K562 (cell line): ENCODE results near the gene LMAN2. TPM values are rescaled to one million over a fixed set of nuclear protein-coding genes. Genes with fewer than 3 reads are reported as not detected.

Experiments used
- ARHGAP35 ChIP-seq: fragments of 450-650 bp; IDR thresholded peaks from 2 replicates; pipeline ENCODE4 v1.6.1; 2018; ENCODE audit not compliant: partially characterized antibody
- DIDO1 ChIP-seq: fragments of 450-650 bp; IDR thresholded peaks from 2 replicates; pipeline ENCODE4 v1.6.1; 2016; ENCODE audit warnings: low read depth, missing biosample characterization, missing genetic modification characterization
- HCFC1 ChIP-seq: IDR thresholded peaks from 2 replicates; pipeline ENCODE4 v1.6.1; 2012; ENCODE audit warnings: low read depth, low read length, improper control_type of control experiment
- HMGN3 ChIP-seq: IDR thresholded peaks from 2 replicates; pipeline ENCODE4 v1.6.1; 2011; ENCODE audit warnings: borderline replicate concordance, low read depth, mild to moderate bottlenecking, mixed read lengths, low read length; ENCODE audit not compliant: insufficient read length; ENCODE audit errors: extremely low read depth
- L3MBTL2 ChIP-seq: fragments of 450-650 bp; IDR thresholded peaks from 2 replicates; pipeline ENCODE4 v1.6.1; 2016; ENCODE audit warnings: mild to moderate bottlenecking, moderate library complexity
- SIN3B ChIP-seq: fragments of 450-650 bp; IDR thresholded peaks from 2 replicates; pipeline ENCODE4 v1.6.1; 2017; ENCODE audit warnings: low read depth, mild to moderate bottlenecking, moderate library complexity
- ZNF184 ChIP-seq: sonication (generic); formaldehyde crosslinking; IDR thresholded peaks from 2 replicates; pipeline ENCODE4 v1.5.0; 2020; ENCODE audit warnings: missing genetic modification reagents
- ZNF512 ChIP-seq: IDR thresholded peaks from 2 replicates; pipeline ENCODE4 v1.6.1; 2016; ENCODE audit warnings: missing genetic modification characterization, missing compliant biosample characterization
- ZNF644 ChIP-seq: fragments of 200-800 bp; sonication (Bioruptor generic); IDR thresholded peaks from 2 replicates; pipeline ENCODE4 v1.6.1; 2016; ENCODE audit warnings: low read depth, missing genetic modification characterization, missing compliant biosample characterization
- polyA plus RNA-seq, 8 experiments: library from polyadenylated mRNA; depleted of rRNA in 4 of 8; stranded (reverse) in 5 of 8; unstranded in 3 of 8; fragments of >200 nt; fragmentation: Nextera tagmentation in 2 of 8; fragmentation: Illumina TruSeq in 1 of 8; extraction: Ambion mirVana in 2 of 8; extraction: Trizol in 1 of 8; gene quantifications; 2 replicates each; pipeline versions ENCODE4 v1.2.1 to v1.2.3, GENCODE V29; 2011 to 2014; ENCODE audit warnings: inconsistent platforms in 1 of 8, missing spikeins in 1 of 8
- total RNA-seq, 7 experiments: library from RNA; depleted of rRNA in 6 of 7; stranded (reverse); fragments of >200 nt in 6 of 7; fragmentation: Illumina TruSeq in 2 of 7; extraction: Trizol in 2 of 7; gene quantifications; 2 replicates each; pipeline versions ENCODE4 v1.2.1 to v1.2.3, GENCODE V29; 2011 to 2021; ENCODE audit warnings: low replicate concordance in 1 of 7
- TF ChIP-seq, protein P1 (sequence below): fragments of 450-650 bp; IDR thresholded peaks from 2 replicates; pipeline ENCODE4 v1.6.1; 2016; ENCODE audit warnings: low read depth
- TF ChIP-seq, protein P2 (sequence below): sonication (generic); formaldehyde crosslinking; IDR thresholded peaks from 2 replicates; pipeline ENCODE4 v1.8.1; 2023; ENCODE audit warnings: mild to moderate bottlenecking, missing genetic modification reagents
- TF ChIP-seq, protein P3 (sequence below): fragments of 450-650 bp; formaldehyde crosslinking; IDR thresholded peaks from 2 replicates; pipeline ENCODE4 v1.4.0; 2020; ENCODE audit warnings: mild to moderate bottlenecking, moderate library complexity

Gene LMAN2
- total and polyA plus RNA-seq, 9 of the 15 experiments (the other 6 are each of a cell fraction or from before 2014, with no cell fraction given): 2.7 to 254 (median 136) TPM

DNA sequence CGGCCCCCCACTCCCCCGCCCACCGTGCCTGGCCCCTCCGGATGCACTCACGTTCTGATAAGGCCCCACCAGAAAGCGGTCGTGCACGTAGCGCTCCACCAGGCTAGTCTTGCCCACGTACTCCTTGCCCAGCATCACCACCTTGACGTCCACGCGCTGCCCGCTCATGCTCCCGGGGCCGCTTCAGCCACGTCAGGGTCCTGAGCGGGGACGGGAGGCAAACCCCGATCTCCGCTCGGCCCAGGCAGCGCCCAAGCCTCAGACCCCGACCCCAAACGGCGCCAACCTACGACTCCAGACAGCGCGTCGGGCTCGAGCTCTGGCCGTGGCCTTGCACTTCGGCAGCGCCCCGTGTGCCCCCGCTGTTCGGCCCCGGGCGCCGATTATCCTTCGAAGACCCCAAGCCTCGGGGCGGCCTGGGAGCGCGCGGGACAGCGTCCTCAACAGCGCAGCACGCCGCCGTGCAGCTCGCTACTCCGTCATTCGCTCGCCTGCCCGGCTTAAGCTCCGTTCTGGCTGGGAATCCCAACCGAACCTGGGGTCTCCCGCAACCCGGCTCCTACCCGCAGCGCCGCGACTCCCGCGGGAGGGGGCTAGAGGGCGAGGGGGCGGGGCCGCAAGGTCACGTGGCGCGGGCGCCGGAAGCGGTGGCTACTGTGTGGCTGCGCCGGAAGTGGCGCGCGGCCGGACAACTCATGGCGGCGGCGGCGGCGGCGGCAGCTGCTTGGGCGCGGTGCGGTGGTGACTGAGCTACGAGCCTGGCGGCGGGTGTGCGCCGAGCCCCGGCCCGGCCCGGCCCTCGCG is 48.1 kb downstream of the LMAN2 start, which contains the start of the genes PRELID1 and RAB24 (continued):
- TF ChIP-seq, protein P1, sequence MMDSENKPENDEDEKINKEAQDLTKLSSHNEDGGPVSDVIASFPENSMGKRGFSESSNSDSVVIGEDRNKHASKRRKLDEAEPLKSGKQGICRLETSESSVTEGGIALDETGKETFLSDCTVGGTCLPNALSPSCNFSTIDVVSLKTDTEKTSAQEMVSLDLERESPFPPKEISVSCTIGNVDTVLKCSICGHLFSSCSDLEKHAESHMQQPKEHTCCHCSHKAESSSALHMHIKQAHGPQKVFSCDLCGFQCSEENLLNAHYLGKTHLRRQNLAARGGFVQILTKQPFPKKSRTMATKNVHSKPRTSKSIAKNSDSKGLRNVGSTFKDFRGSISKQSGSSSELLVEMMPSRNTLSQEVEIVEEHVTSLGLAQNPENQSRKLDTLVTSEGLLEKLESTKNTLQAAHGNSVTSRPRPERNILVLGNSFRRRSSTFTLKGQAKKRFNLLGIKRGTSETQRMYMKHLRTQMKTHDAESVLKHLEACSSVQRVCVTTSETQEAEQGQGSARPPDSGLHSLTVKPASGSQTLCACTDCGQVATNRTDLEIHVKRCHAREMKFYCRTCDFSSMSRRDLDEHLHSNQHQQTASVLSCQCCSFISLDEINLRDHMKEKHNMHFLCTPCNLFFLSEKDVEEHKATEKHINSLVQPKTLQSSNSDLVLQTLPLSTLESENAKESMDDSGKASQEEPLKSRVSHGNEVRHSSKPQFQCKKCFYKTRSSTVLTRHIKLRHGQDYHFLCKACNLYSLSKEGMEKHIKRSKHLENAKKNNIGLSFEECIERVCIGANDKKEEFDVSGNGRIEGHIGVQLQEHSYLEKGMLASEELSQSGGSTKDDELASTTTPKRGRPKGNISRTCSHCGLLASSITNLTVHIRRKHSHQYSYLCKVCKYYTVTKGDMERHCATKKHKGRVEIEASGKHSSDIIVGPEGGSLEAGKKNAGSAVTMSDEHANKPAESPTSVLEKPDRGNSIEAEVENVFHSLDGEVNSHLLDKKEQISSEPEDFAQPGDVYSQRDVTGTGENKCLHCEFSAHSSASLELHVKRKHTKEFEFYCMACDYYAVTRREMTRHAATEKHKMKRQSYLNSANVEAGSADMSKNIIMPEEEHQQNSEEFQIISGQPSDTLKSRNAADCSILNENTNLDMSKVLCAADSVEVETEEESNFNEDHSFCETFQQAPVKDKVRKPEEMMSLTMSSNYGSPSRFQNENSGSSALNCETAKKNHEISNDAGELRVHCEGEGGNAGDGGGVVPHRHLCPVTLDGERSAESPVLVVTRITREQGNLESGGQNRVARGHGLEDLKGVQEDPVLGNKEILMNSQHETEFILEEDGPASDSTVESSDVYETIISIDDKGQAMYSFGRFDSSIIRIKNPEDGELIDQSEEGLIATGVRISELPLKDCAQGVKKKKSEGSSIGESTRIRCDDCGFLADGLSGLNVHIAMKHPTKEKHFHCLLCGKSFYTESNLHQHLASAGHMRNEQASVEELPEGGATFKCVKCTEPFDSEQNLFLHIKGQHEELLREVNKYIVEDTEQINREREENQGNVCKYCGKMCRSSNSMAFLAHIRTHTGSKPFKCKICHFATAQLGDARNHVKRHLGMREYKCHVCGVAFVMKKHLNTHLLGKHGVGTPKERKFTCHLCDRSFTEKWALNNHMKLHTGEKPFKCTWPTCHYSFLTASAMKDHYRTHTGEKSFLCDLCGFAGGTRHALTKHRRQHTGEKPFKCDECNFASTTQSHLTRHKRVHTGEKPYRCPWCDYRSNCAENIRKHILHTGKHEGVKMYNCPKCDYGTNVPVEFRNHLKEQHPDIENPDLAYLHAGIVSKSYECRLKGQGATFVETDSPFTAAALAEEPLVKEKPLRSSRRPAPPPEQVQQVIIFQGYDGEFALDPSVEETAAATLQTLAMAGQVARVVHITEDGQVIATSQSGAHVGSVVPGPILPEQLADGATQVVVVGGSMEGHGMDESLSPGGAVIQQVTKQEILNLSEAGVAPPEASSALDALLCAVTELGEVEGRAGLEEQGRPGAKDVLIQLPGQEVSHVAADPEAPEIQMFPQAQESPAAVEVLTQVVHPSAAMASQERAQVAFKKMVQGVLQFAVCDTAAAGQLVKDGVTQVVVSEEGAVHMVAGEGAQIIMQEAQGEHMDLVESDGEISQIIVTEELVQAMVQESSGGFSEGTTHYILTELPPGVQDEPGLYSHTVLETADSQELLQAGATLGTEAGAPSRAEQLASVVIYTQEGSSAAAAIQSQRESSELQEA: no peak
- TF ChIP-seq ZNF512 (tag) (no peak), ZNF644 (no peak), SIN3B (peak; percentile 98), ARHGAP35 (no peak), DIDO1 (tag) (no peak), HMGN3 (peak; percentile 64), HCFC1 (peak; percentile 75), ZNF184 (CRISPR knock-in tag) (no peak), L3MBTL2 (peak; percentile 79)
- TF ChIP-seq, protein P2, sequence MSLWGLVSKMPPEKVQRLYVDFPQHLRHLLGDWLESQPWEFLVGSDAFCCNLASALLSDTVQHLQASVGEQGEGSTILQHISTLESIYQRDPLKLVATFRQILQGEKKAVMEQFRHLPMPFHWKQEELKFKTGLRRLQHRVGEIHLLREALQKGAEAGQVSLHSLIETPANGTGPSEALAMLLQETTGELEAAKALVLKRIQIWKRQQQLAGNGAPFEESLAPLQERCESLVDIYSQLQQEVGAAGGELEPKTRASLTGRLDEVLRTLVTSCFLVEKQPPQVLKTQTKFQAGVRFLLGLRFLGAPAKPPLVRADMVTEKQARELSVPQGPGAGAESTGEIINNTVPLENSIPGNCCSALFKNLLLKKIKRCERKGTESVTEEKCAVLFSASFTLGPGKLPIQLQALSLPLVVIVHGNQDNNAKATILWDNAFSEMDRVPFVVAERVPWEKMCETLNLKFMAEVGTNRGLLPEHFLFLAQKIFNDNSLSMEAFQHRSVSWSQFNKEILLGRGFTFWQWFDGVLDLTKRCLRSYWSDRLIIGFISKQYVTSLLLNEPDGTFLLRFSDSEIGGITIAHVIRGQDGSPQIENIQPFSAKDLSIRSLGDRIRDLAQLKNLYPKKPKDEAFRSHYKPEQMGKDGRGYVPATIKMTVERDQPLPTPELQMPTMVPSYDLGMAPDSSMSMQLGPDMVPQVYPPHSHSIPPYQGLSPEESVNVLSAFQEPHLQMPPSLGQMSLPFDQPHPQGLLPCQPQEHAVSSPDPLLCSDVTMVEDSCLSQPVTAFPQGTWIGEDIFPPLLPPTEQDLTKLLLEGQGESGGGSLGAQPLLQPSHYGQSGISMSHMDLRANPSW (CRISPR knock-in tag): peak; percentile 70; the same call in 1 of the 2 replicates
- TF ChIP-seq, protein P3, sequence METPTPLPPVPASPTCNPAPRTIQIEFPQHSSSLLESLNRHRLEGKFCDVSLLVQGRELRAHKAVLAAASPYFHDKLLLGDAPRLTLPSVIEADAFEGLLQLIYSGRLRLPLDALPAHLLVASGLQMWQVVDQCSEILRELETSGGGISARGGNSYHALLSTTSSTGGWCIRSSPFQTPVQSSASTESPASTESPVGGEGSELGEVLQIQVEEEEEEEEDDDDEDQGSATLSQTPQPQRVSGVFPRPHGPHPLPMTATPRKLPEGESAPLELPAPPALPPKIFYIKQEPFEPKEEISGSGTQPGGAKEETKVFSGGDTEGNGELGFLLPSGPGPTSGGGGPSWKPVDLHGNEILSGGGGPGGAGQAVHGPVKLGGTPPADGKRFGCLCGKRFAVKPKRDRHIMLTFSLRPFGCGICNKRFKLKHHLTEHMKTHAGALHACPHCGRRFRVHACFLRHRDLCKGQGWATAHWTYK (CRISPR knock-in tag): no peak
